Measurements from ENCODE around the gene AK9.

DNA sequence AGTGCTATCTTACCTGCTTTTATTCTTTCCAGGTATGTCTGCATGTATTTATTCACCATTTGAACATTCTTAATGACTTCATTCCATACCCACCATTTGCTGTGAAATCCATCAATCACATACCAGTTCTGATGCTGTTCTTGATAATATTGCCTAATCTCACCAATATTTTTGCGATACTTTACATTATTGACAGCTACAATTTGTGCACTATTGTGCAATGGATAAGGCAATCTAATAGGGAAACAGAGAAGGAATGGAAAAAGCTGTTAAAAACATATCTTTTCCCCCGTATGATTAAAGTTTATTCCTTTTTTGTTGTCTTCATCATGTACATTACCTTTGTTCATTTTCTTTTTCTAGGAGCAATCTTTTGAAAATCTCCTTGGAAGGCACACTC, 184.7 kb downstream of the AK9 start:
- TF ChIP-seq CTCF (IDR thresholded peaks at IDR 0.05) (no peak), POLR2A (IDR thresholded peaks at IDR 0.05) (no peak), POLR2AphosphoS5 (IDR thresholded peaks at IDR 0.05) (no peak)
